GM23338 (cell line): ENCODE data around the gene GALNT13. TPM values are rescaled to one million over a fixed set of nuclear protein-coding genes. Genes with fewer than 3 reads are reported as not detected.

ENCODE experiments used
- ATAC-seq: fragments of 200-7000 bp; cut with Tn5 transposase; 3 replicates; pipeline ENCODE4 v1.9.1; 2020
- DNase-seq: peaks from one replicate; pipeline ENCODE4 v3.0.0-alpha.2; 2015; ENCODE audit warnings: low spot score
- H2AFZ ChIP-seq: fragments of 200-600 bp; sonication (generic); 2 replicates; pipeline ENCODE4 v1.8.0; 2016; ENCODE audit warnings: antibody characterized with exemption, mild to moderate bottlenecking, moderate library complexity
- H3F3A ChIP-seq: fragments of 200-600 bp; sonication (generic); replicated peaks from 2 replicates; pipeline ENCODE4 v1.8.0; 2017; ENCODE audit warnings: antibody characterized with exemption, mixed run types, low read depth
- H3K27ac ChIP-seq: fragments of 200-600 bp; sonication (generic); 2 replicates; pipeline ENCODE4 v1.6.1; 2016; ENCODE audit warnings: low read depth
- H3K27me3 ChIP-seq: fragments of 200-600 bp; sonication (generic); 2 replicates; pipeline ENCODE4 v1.8.0; 2016; ENCODE audit warnings: mild to moderate bottlenecking, mixed run types, moderate library complexity; ENCODE audit not compliant: insufficient read depth
- H3K36me3 ChIP-seq: fragments of 200-600 bp; sonication (generic); 2 replicates; pipeline ENCODE4 v1.8.0; 2016; ENCODE audit warnings: mild to moderate bottlenecking; ENCODE audit not compliant: insufficient read depth
- H3K4me1 ChIP-seq: fragments of 200-600 bp; sonication (generic); 2 replicates; pipeline ENCODE4 v1.8.0; 2016; ENCODE audit warnings: mild to moderate bottlenecking, moderate library complexity; ENCODE audit not compliant: insufficient read depth
- H3K4me2 ChIP-seq: fragments of 200-600 bp; sonication (generic); 2 replicates; pipeline ENCODE4 v1.7.1; 2017; ENCODE audit warnings: mixed run types
- H3K4me3 ChIP-seq: fragments of 200-600 bp; sonication (generic); 2 replicates; pipeline ENCODE4 v1.6.1; 2016; ENCODE audit warnings: mixed run types
- H3K79me2 ChIP-seq: fragments of 200-600 bp; sonication (generic); replicated peaks from 2 replicates; pipeline ENCODE4 v1.8.0; 2017; ENCODE audit warnings: mild to moderate bottlenecking; ENCODE audit not compliant: insufficient read depth
- H3K9me2 ChIP-seq: fragments of 200-600 bp; sonication (generic); 2 replicates; pipeline ENCODE4 v1.8.0; 2017; ENCODE audit not compliant: insufficient read depth
- H4K20me1 ChIP-seq: fragments of 200-600 bp; sonication (generic); replicated peaks from 2 replicates; pipeline ENCODE4 v1.8.0; 2017; ENCODE audit warnings: mild to moderate bottlenecking; ENCODE audit not compliant: insufficient read depth
- H3K27ac Mint-ChIP-seq: 2 replicates; pipeline ENCODE4 v1.8.0; 2020; ENCODE audit warnings: inconsistent platforms, mild to moderate bottlenecking, moderate library complexity, mixed read lengths
- H3K27me3 Mint-ChIP-seq: 3 replicates; pipeline ENCODE4 v1.8.0; 2022; ENCODE audit warnings: low read depth, mild to moderate bottlenecking, moderate library complexity, mixed read lengths, inconsistent platforms; ENCODE audit not compliant: insufficient read depth, poor library complexity
- H3K36me3 Mint-ChIP-seq: 3 replicates; pipeline ENCODE4 v1.8.0; 2021; ENCODE audit warnings: low read depth, mild to moderate bottlenecking, inconsistent platforms, moderate library complexity, mixed read lengths
- H3K4me1 Mint-ChIP-seq: 3 replicates; pipeline ENCODE4 v1.8.0; 2020; ENCODE audit warnings: mild to moderate bottlenecking, inconsistent platforms, mixed read lengths
- H3K4me3 Mint-ChIP-seq: 3 replicates; pipeline ENCODE4 v1.8.0; 2021; ENCODE audit warnings: moderate library complexity, mild to moderate bottlenecking, inconsistent platforms, mixed read lengths
- H3K9me3 Mint-ChIP-seq: 3 replicates; pipeline ENCODE4 v1.8.0; 2020; ENCODE audit warnings: moderate library complexity, mild to moderate bottlenecking, inconsistent platforms, mixed read lengths
- CREB1 ChIP-seq: fragments of 250-450 bp; sonication (Bioruptor Pico); IDR thresholded peaks from 2 replicates; pipeline ENCODE4 v1.5.0; 2020; ENCODE audit warnings: low read depth, mild to moderate bottlenecking, moderate library complexity
- EZH2 ChIP-seq: fragments of 200-600 bp; sonication (generic); IDR thresholded peaks from one replicate; pipeline ENCODE4 v1.8.0; 2017; ENCODE audit warnings: antibody characterized with exemption, mild to moderate bottlenecking, low read depth; ENCODE audit not compliant: unreplicated experiment
- EZH2phosphoT487 ChIP-seq: fragments of 200-600 bp; sonication (generic); IDR thresholded peaks from one replicate; pipeline ENCODE4 v1.8.1; 2018; ENCODE audit warnings: antibody characterized with exemption; ENCODE audit not compliant: unreplicated experiment
- NANOG ChIP-seq: IDR thresholded peaks from 2 replicates; pipeline ENCODE4 v1.6.1; 2016; ENCODE audit warnings: antibody characterized with exemption, borderline replicate concordance
- POLR2AphosphoS5 ChIP-seq: IDR thresholded peaks from 2 replicates; pipeline ENCODE4 v1.6.1; 2016; ENCODE audit warnings: antibody characterized with exemption, low read depth
- STAT1 ChIP-seq: IDR thresholded peaks from one replicate; pipeline ENCODE4 v1.6.1; 2016; ENCODE audit warnings: antibody characterized with exemption; ENCODE audit not compliant: unreplicated experiment
- ZNF114 ChIP-seq: fragments of 250-450 bp; sonication (Bioruptor Pico); IDR thresholded peaks from 2 replicates; pipeline ENCODE4 v1.5.0; 2020; ENCODE audit warnings: mild to moderate bottlenecking, moderate library complexity
- ZNF331 ChIP-seq: fragments of 250-450 bp; sonication (Bioruptor Pico); IDR thresholded peaks from 2 replicates; pipeline ENCODE4 v1.5.0; 2020; ENCODE audit warnings: low read depth, mild to moderate bottlenecking, moderate library complexity
- polyA plus RNA-seq: library from polyadenylated mRNA; unstranded; fragments of >200 nt; fragmentation: Nextera tagmentation; extraction: Ambion mirVana; gene quantifications from 2 replicates; pipeline ENCODE4 v1.2.1, GENCODE V29; 2016
- total RNA-seq: library from RNA; depleted of rRNA; stranded (reverse); fragments of >200 nt; shearing (Covaris generic); gene quantifications from 2 replicates; pipeline ENCODE4 v1.2.3, GENCODE V29; 2014
- TF ChIP-seq, protein P1 (sequence below), 2 experiments: fragments of 200-600 bp in 1 of 2; sonication (generic) in 1 of 2; conservative IDR thresholded peaks; 2 replicates each; pipeline versions ENCODE4 v1.5.1 to v1.6.1; 2016 to 2017; ENCODE audit warnings: antibody characterized with exemption in 2 of 2, low read depth in 2 of 2, mild to moderate bottlenecking in 2 of 2, moderate library complexity in 1 of 2
- TF ChIP-seq, protein P2 (sequence below): IDR thresholded peaks from 2 replicates; pipeline ENCODE4 v1.6.1; 2016; ENCODE audit warnings: antibody characterized with exemption
- TF ChIP-seq, protein P3 (sequence below): IDR thresholded peaks from one replicate; pipeline ENCODE4 v1.6.1; 2018; ENCODE audit warnings: antibody characterized with exemption; ENCODE audit not compliant: unreplicated experiment

GALNT13 gene
- total and polyA plus RNA-seq, 2 experiments from 2014 or later, result 3.5 to 5.2 TPM

GRCh38 chr2:154092571-154092970, 220.8 kb downstream of the GALNT13 start:
- TF ChIP-seq, protein P1, sequence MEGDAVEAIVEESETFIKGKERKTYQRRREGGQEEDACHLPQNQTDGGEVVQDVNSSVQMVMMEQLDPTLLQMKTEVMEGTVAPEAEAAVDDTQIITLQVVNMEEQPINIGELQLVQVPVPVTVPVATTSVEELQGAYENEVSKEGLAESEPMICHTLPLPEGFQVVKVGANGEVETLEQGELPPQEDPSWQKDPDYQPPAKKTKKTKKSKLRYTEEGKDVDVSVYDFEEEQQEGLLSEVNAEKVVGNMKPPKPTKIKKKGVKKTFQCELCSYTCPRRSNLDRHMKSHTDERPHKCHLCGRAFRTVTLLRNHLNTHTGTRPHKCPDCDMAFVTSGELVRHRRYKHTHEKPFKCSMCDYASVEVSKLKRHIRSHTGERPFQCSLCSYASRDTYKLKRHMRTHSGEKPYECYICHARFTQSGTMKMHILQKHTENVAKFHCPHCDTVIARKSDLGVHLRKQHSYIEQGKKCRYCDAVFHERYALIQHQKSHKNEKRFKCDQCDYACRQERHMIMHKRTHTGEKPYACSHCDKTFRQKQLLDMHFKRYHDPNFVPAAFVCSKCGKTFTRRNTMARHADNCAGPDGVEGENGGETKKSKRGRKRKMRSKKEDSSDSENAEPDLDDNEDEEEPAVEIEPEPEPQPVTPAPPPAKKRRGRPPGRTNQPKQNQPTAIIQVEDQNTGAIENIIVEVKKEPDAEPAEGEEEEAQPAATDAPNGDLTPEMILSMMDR (conservative IDR thresholded peaks at IDR 0.05; ENCODE audit: low read depth in 2 of 2), result no peak
- TF ChIP-seq, protein P2, sequence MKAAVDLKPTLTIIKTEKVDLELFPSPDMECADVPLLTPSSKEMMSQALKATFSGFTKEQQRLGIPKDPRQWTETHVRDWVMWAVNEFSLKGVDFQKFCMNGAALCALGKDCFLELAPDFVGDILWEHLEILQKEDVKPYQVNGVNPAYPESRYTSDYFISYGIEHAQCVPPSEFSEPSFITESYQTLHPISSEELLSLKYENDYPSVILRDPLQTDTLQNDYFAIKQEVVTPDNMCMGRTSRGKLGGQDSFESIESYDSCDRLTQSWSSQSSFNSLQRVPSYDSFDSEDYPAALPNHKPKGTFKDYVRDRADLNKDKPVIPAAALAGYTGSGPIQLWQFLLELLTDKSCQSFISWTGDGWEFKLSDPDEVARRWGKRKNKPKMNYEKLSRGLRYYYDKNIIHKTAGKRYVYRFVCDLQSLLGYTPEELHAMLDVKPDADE, result no peak
- no peaks in the 10 kb centered on the region for H4K20me1 ChIP-seq
- H3F3A ChIP-seq, result no peaks in the 10 kb centered on the region
- H3K4me1 ChIP-seq, result no peaks in the 10 kb centered on the region
- H3K4me3 ChIP-seq, result no peak overlapping the region
- H3K36me3 ChIP-seq, result no peaks in the 10 kb centered on the region
- no peak overlapping the region for H2AFZ ChIP-seq
- H3K79me2 ChIP-seq, result no peaks in the 10 kb centered on the region
- ATAC-seq (no peak), DNase-seq (no peak)
- no peak overlapping the region for H3K4me2 ChIP-seq
- H3K4me3 Mint-ChIP-seq, result no peak overlapping the region
- H3K9me2 ChIP-seq, result no peaks in the 10 kb centered on the region; the same call in 1 of the 2 replicates
- H3K9me3 Mint-ChIP-seq, result no peaks in the 10 kb centered on the region; the same call in 2 of the 3 replicates
- H3K27me3 Mint-ChIP-seq, result no peaks in the 10 kb centered on the region
- no peaks in the 10 kb centered on the region for H3K36me3 Mint-ChIP-seq
- peaks cover 5% of the 10 kb centered on the region; the same call in 2 of the 3 replicates for H3K4me1 Mint-ChIP-seq
- no peak overlapping the region for H3K27ac Mint-ChIP-seq
- no peaks in the 10 kb centered on the region for H3K27me3 ChIP-seq
- H3K27ac ChIP-seq, result no peak overlapping the region

DNA sequence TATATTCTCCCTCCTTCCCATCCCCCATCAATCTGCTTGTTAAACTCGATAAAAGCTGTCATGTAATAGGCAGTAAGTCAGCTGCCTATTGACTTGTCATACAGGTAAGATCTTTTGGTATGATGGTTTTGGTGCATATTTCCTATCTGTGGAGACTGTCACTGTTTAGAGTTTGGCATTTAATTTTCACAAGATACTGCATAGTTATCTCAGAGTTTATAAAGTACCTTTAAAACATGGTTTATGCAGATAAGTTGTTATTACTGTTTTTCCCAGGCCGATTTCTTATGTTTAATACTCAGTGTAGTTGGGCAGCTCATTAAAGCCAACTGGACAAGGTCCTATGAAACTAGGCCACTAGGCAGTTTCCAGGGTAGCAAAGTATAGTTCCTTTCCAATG, 222.1 kb downstream of the GALNT13 start:
- Histone ChIP-seq H3K4me2 (no peak overlapping the region), H3K27me3 (no peaks in the 10 kb centered on the region), H3K79me2 (no peaks in the 10 kb centered on the region), H3K27ac (no peak overlapping the region), H2AFZ (no peak overlapping the region), H3K4me3 (no peak overlapping the region), H4K20me1 (no peaks in the 10 kb centered on the region), H3K9me2 (no peaks in the 10 kb centered on the region; the same call in 1 of the 2 replicates), H3F3A (no peaks in the 10 kb centered on the region), H3K4me1 (no peaks in the 10 kb centered on the region), H3K36me3 (no peaks in the 10 kb centered on the region)
- Mint-ChIP-seq H3K27ac (no peak overlapping the region), H3K4me3 (no peak overlapping the region), H3K9me3 (no peaks in the 10 kb centered on the region; the same call in 2 of the 3 replicates), H3K36me3 (no peaks in the 10 kb centered on the region), H3K27me3 (no peaks in the 10 kb centered on the region), H3K4me1 (peaks cover 3% of the 10 kb centered on the region; the same call in 2 of the 3 replicates)
- DNase-seq, result no peak
- ATAC-seq, result no peak
- TF ChIP-seq STAT1 (no peak), ZNF331 (CRISPR knock-in tag) (no peak), ZNF114 (CRISPR knock-in tag) (no peak), CREB1 (CRISPR knock-in tag) (no peak), POLR2AphosphoS5 (no peak), NANOG (no peak), EZH2phosphoT487 (no peak), EZH2 (no peak)
- TF ChIP-seq, protein P2, result no peak
- TF ChIP-seq, protein P1 (conservative IDR thresholded peaks at IDR 0.05; ENCODE audit: low read depth in 2 of 2), result no peak
- TF ChIP-seq, protein P3, sequence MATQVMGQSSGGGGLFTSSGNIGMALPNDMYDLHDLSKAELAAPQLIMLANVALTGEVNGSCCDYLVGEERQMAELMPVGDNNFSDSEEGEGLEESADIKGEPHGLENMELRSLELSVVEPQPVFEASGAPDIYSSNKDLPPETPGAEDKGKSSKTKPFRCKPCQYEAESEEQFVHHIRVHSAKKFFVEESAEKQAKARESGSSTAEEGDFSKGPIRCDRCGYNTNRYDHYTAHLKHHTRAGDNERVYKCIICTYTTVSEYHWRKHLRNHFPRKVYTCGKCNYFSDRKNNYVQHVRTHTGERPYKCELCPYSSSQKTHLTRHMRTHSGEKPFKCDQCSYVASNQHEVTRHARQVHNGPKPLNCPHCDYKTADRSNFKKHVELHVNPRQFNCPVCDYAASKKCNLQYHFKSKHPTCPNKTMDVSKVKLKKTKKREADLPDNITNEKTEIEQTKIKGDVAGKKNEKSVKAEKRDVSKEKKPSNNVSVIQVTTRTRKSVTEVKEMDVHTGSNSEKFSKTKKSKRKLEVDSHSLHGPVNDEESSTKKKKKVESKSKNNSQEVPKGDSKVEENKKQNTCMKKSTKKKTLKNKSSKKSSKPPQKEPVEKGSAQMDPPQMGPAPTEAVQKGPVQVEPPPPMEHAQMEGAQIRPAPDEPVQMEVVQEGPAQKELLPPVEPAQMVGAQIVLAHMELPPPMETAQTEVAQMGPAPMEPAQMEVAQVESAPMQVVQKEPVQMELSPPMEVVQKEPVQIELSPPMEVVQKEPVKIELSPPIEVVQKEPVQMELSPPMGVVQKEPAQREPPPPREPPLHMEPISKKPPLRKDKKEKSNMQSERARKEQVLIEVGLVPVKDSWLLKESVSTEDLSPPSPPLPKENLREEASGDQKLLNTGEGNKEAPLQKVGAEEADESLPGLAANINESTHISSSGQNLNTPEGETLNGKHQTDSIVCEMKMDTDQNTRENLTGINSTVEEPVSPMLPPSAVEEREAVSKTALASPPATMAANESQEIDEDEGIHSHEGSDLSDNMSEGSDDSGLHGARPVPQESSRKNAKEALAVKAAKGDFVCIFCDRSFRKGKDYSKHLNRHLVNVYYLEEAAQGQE, result no peak
